Peyer's patch (tissue), 4 donors: ENCODE data around the gene NUDT1. TPM values are rescaled to one million over a fixed set of nuclear protein-coding genes. Genes with fewer than 3 reads are reported as not detected.

Source experiments
- DNase-seq, 3 donors: peaks; one replicate each; pipeline ENCODE4 v3.0.0-alpha.2; 2017 to 2019
- H3K27ac ChIP-seq, 4 donors: fragments of 200-600 bp; sonication (generic); one replicate each; pipeline ENCODE4 v1.5.1; 2016 to 2019
- H3K27me3 ChIP-seq, 2 donors: fragments of 200-600 bp; sonication (generic); one replicate each; pipeline ENCODE4 v1.5.1; 2019
- H3K36me3 ChIP-seq, 3 donors: fragments of 200-600 bp; sonication (generic); one replicate each; pipeline ENCODE4 v1.5.1; 2016 to 2019
- H3K4me1 ChIP-seq, 4 donors: fragments of 200-600 bp; sonication (generic); one replicate each; pipeline ENCODE4 v1.5.1; 2016 to 2019
- H3K4me3 ChIP-seq, 4 donors: fragments of 200-600 bp; sonication (generic); 1 replicate in 3 of 4; 2 replicates in 1 of 4; pipeline ENCODE4 v1.5.1; 2016 to 2019; ENCODE audit warnings: mild to moderate bottlenecking in 1 of 4
- H3K9me3 ChIP-seq, 4 donors: fragments of 200-600 bp; sonication (generic); one replicate each; pipeline ENCODE4 v1.5.1; 2016 to 2019; ENCODE audit warnings: mild to moderate bottlenecking in 1 of 4
- POLR2A ChIP-seq, 2 donors: fragments of 450-650 bp; IDR thresholded peaks; one replicate each; pipeline ENCODE4 v1.5.1; 2017; ENCODE audit warnings: antibody characterized with exemption in 2 of 2, mild to moderate bottlenecking in 2 of 2, moderate library complexity in 2 of 2
- total RNA-seq, 4 donors: library from RNA; depleted of rRNA; stranded (reverse); fragments of >200 nt; gene quantifications; one replicate each; pipeline ENCODE4 v1.1.0, GENCODE V29; 2016
- TF ChIP-seq, protein P1 (sequence below), 6 experiments: fragments of 450-650 bp in 4 of 6; fragments of 200-600 bp in 2 of 6; sonication (generic) in 1 of 6; IDR thresholded peaks; one replicate each; pipeline ENCODE4 v1.5.1; 2017 to 2019; ENCODE audit warnings: antibody characterized with exemption in 6 of 6, mild to moderate bottlenecking in 3 of 6, moderate library complexity in 1 of 6

The NUDT1 gene
- total RNA-seq, 4 donors from 2014 or later = 3.2 to 75.1 (median 11.6) TPM

DNA sequence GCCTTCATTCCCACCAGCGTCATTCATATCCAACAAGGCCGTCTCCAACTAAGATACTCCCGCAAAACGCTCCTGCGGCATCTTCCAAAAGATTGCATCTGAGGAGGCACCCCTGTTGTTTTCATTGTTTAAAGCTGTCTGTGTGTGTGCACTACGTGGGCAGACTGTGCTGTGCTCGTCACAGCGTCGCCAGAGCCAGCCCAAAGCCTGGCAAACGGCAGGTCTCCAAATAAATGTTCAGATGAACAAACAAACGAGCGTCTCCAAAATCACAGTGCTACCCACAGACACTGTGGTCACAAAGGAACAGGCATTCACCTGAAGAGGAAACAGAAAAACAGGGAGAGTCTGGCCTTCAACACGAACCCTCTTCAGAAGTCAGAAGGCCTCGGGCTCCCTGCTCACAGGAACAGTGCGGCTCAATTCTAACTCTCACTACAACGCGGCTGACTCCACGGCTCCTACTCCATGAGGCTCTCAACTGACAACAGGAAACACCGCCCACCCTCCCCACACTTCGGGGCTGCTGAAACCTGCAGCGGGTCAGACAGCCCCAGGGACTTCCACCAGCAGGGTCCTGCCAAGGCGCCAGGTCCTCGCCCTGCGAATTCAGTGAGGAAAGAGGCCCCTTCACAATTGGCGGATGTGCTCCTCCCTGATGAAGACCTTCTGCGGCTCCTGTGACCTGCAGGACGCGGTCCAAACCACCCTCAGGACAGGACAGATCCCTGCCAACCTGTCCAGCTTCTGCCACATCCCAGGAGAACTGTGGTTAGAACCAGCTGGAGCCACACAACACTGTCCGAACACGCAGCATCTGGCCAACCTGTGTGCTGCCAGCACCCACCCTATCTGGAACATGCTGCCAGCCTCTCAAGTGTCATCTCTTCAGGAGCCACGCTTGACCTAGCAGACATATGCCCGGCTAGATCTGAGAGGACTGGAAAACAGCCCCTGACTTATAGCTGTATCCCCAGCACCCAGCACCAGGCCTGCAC, 45.3 kb upstream of the NUDT1 start:
- Histone ChIP-seq H3K36me3 (peaks cover 0 to 26% (median 0%) of the 10 kb centered on the region in 3 donors), H3K27me3 (no peaks in the 10 kb centered on the region), H3K27ac (no peak overlapping the region), H3K4me1 (no peaks in the 10 kb centered on the region), H3K4me3 (no peak overlapping the region), H3K9me3 (peaks cover 0 to 6% (median 0%) of the 10 kb centered on the region in 4 donors)
- DNase-seq = no peak
- TF ChIP-seq POLR2A (IDR thresholded peaks at IDR 0.05) = no peak
- TF ChIP-seq, protein P1, sequence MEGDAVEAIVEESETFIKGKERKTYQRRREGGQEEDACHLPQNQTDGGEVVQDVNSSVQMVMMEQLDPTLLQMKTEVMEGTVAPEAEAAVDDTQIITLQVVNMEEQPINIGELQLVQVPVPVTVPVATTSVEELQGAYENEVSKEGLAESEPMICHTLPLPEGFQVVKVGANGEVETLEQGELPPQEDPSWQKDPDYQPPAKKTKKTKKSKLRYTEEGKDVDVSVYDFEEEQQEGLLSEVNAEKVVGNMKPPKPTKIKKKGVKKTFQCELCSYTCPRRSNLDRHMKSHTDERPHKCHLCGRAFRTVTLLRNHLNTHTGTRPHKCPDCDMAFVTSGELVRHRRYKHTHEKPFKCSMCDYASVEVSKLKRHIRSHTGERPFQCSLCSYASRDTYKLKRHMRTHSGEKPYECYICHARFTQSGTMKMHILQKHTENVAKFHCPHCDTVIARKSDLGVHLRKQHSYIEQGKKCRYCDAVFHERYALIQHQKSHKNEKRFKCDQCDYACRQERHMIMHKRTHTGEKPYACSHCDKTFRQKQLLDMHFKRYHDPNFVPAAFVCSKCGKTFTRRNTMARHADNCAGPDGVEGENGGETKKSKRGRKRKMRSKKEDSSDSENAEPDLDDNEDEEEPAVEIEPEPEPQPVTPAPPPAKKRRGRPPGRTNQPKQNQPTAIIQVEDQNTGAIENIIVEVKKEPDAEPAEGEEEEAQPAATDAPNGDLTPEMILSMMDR (IDR thresholded peaks at IDR 0.05) = no peak

DNA sequence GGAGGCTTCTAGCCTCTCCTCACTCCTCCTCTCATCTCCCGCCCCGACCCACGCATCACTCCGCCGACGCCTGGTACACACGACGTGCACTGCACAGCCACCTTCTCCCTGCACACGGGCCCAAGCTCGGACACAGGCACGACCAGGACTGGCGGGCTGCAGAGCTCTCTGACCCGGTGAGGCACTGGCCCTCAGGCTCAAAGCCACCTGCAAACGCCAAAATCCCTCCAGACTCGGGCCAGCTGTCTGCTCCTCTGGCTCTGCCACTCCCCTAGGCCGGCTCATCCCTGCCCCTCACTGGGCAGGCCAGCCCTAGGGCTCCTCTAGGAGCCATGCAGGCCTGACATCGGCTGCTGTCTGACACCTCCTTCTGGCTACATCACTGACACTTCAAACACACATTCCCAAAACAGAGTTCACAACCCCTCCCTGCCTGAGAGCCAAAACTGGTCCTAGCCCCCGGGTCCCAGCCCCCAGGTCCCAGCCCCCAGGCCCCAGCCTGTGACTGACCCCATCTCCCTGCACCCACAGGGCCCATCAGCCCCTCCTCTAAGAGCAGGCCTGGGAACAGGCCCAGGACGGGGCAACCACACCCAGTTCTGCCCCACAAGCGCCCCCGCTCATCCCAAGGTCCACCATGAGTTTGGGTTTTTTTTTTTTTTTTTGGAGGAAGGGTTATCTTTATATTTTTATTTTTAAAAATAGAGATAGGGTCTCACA, 44.4 kb upstream of the NUDT1 start:
- TF ChIP-seq, protein P1 (IDR thresholded peaks at IDR 0.05) = no peak
- no peak for TF ChIP-seq POLR2A (IDR thresholded peaks at IDR 0.05)
- Histone ChIP-seq H3K4me3 (no peak overlapping the region), H3K27me3 (no peaks in the 10 kb centered on the region), H3K36me3 (peaks cover 0 to 26% (median 0%) of the 10 kb centered on the region in 3 donors), H3K4me1 (no peaks in the 10 kb centered on the region), H3K27ac (no peak overlapping the region), H3K9me3 (peaks cover 0 to 6% (median 0%) of the 10 kb centered on the region in 4 donors)
- DNase-seq = no peak

DNA sequence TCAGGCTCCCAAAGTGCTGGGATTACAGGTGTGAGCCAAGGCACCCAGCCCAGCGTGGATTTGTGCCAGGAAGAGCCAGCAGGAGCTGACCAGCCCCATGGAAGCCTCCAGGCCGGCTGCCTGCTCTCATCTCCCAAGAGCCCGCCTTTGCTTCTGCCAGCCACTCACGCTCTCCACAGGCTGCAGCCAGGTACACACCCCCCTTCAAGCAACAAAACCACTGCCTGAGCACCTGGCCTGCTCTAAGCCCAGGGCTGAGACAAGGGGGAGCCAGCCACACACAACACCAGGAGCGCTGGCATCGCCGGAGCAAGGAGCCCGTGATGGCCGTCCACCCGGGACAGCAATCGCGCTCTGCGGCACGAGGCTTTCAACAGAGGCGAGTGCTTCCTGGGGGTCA, 43.8 kb upstream of the NUDT1 start:
- Histone ChIP-seq H3K27me3 (no peaks in the 10 kb centered on the region), H3K4me1 (no peaks in the 10 kb centered on the region), H3K9me3 (peaks cover 0 to 6% (median 0%) of the 10 kb centered on the region in 4 donors), H3K36me3 (peaks cover 0 to 26% (median 0%) of the 10 kb centered on the region in 3 donors), H3K27ac (no peak overlapping the region), H3K4me3 (no peak overlapping the region)
- no peak for TF ChIP-seq POLR2A (IDR thresholded peaks at IDR 0.05)
- DNase-seq = no peak

DNA sequence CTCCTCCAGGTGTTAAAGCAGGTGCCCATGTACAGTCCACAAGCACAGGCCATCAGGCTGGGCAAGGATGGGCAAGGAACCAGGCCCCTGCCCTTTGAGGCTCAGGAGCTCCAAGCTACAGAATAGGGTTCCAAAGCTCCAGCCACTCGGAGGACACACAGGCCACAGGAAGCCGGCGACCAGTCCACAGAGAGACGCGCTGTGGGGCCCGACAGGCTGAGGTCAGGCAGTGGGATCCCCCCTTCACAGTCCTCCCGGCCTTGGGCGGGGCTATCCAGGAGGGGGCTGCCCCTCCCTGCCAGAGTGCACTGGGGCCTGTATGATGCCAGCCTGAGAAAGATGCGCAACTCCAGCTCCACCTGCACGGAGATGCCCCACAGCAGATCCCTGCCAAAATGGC, 43.3 kb upstream of the NUDT1 start:
- H3K27me3 ChIP-seq = no peaks in the 10 kb centered on the region
- peaks cover 0 to 6% (median 0%) of the 10 kb centered on the region in 4 donors for H3K9me3 ChIP-seq
- peaks cover 0 to 26% (median 0%) of the 10 kb centered on the region in 3 donors for H3K36me3 ChIP-seq

DNA sequence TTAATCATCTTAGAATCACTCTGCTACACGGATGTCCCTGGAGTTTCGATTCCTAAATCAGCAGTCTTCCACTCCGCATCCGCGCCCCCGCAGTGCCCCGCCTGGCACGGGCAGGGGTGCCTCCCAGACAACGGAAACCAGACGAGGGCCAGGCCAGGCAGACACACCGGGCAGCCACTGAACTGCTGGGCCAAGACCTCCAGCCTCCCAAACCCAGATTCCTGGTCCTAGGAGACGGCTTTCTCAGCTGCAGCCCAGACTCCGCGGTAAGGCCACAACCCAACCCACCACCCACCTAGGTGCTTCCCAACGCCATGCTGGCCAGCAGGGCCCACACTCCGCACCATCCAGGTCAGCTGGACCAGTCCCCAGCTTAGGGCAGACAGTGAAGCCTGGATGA, 42.5 kb upstream of the NUDT1 start:
- H3K36me3 ChIP-seq = peaks cover 0 to 26% (median 0%) of the 10 kb centered on the region in 3 donors
- H3K4me1 ChIP-seq = no peaks in the 10 kb centered on the region
- DNase-seq = no peak
- H3K4me3 ChIP-seq = no peak overlapping the region
- peaks cover 0 to 6% (median 0%) of the 10 kb centered on the region in 4 donors for H3K9me3 ChIP-seq
- TF ChIP-seq, protein P1 (IDR thresholded peaks at IDR 0.05) = no peak
- no peak for TF ChIP-seq POLR2A (IDR thresholded peaks at IDR 0.05)
- no peak overlapping the region for H3K27ac ChIP-seq
- no peaks in the 10 kb centered on the region for H3K27me3 ChIP-seq

More for the DNA sequence above, 43.3 kb upstream of the NUDT1 start:
- no peak for TF ChIP-seq POLR2A (IDR thresholded peaks at IDR 0.05)
- TF ChIP-seq, protein P1 (IDR thresholded peaks at IDR 0.05) = no peak
- H3K4me1 ChIP-seq = no peaks in the 10 kb centered on the region
- no peak overlapping the region for H3K4me3 ChIP-seq
- no peak for DNase-seq
- H3K27ac ChIP-seq = no peak overlapping the region
